NT2/D1 (cell line): ENCODE results near the gene PTPN14.

Experiments
- DNase-seq: peaks from one replicate; pipeline ENCODE4 v3.0.0-alpha.2; 2011; ENCODE audit warnings: low read depth, low spot score
- H3K27me3 ChIP-seq: 2 replicates; pipeline ENCODE4 v1.6.0; 2011; ENCODE audit warnings: mild to moderate bottlenecking; ENCODE audit not compliant: insufficient read length, insufficient read depth
- H3K36me3 ChIP-seq: 2 replicates; pipeline ENCODE4 v1.6.1; 2011; ENCODE audit warnings: mild to moderate bottlenecking, low read length, mixed read lengths; ENCODE audit not compliant: insufficient read depth, insufficient read length
- H3K4me1 ChIP-seq: 2 replicates; pipeline ENCODE4 v1.5.1; 2011; ENCODE audit not compliant: insufficient read depth, insufficient read length
- H3K4me3 ChIP-seq: 2 replicates; pipeline ENCODE4 v1.5.1; 2011; ENCODE audit warnings: low read depth; ENCODE audit not compliant: insufficient read length
- H3K9ac ChIP-seq: 2 replicates; pipeline ENCODE4 v1.6.0; 2011; ENCODE audit warnings: low read depth; ENCODE audit not compliant: insufficient read length
- H3K9me3 ChIP-seq: 2 replicates; pipeline ENCODE4 v1.5.1; 2011; ENCODE audit warnings: mild to moderate bottlenecking, low read length; ENCODE audit not compliant: insufficient read depth
- SUZ12 ChIP-seq: IDR thresholded peaks from 2 replicates; pipeline ENCODE4 v1.6.1; 2011; ENCODE audit not compliant: insufficient read length, insufficient read depth; ENCODE audit errors: extremely low read depth
- YY1 ChIP-seq: IDR thresholded peaks from 2 replicates; pipeline ENCODE4 v1.6.1; 2011; ENCODE audit not compliant: insufficient read length, insufficient read depth
- ZNF274 ChIP-seq: IDR thresholded peaks from 2 replicates; pipeline ENCODE4 v1.6.1; 2011; ENCODE audit warnings: mild to moderate bottlenecking, low read depth, low read length

PTPN14 gene

DNA sequence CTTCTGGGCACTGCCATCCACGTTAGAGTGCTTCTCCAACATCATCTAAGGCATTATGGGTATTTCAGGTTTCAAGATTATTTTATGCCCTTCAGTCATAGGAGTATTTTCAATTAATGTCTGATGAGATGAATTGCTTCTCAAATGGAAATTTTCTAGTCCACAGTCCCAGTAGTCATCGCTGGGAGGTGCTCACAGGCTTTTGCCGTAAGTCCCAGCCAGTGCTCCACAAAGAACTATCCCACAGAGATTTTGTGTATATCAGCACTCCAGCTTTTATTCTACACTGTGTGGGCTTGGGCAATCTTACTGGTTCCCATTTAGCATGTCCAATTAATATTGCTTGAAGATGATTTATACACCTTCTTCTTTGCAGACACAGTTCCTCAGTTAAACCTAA, 209.5 kb downstream of the PTPN14 start:
- Histone ChIP-seq H3K4me3 (no peak overlapping the region), H3K27me3 (no peaks in the 10 kb centered on the region), H3K9ac (no peak overlapping the region), H3K4me1 (no peaks in the 10 kb centered on the region), H3K9me3 (peaks cover 5% of the 10 kb centered on the region; the same call in 1 of the 2 replicates), H3K36me3 (peaks cover 42% of the 10 kb centered on the region)
- TF ChIP-seq SUZ12: no peak
- TF ChIP-seq ZNF274: no peak
- no peak for TF ChIP-seq YY1
- DNase-seq: no peak

- H3K9me3 ChIP-seq: peaks cover 5% of the 10 kb centered on the region; the same call in 1 of the 2 replicates
- H3K4me3 ChIP-seq: no peak overlapping the region
- H3K36me3 ChIP-seq: peaks cover 42% of the 10 kb centered on the region
- H3K4me1 ChIP-seq: no peaks in the 10 kb centered on the region
- no peak for DNase-seq
- no peak overlapping the region for H3K9ac ChIP-seq
- H3K27me3 ChIP-seq: no peaks in the 10 kb centered on the region
- TF ChIP-seq YY1 (no peak), ZNF274 (no peak), SUZ12 (no peak)
Measured at GRCh38 chr1:214341459-214341858, 209.9 kb downstream of the PTPN14 start.

DNA sequence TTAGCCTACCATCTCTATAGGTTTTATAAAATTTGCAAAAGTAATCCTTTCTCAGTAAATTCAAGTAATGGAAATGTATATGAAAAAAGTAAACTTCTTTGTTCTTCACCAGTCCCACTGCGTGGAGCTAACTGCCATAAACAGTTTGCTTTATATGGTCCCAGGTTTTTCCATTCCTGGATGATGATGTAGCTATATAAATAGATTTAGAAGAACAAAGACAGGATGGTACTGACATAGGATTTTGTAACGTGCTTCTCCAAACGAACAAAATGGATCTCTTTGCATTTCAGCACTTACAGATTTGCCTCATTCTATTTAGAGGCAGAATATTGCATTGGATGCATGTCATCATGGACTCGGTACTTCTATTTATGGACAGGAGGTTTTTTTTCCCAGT, 213.2 kb downstream of the PTPN14 start:
- no peaks in the 10 kb centered on the region for H3K27me3 ChIP-seq
- peaks cover 2% of the 10 kb centered on the region for H3K4me1 ChIP-seq
- DNase-seq: no peak
- peaks cover 47% of the 10 kb centered on the region for H3K36me3 ChIP-seq
- TF ChIP-seq ZNF274: no peak
- TF ChIP-seq YY1: no peak
- no peak for TF ChIP-seq SUZ12
- no peaks in the 10 kb centered on the region for H3K9me3 ChIP-seq
- H3K9ac ChIP-seq: no peak overlapping the region
- H3K4me3 ChIP-seq: no peak overlapping the region

GRCh38 chr1:214337511-214337910, 213.9 kb downstream of the PTPN14 start:
- TF ChIP-seq SUZ12 (no peak), YY1 (no peak), ZNF274 (no peak)
- Histone ChIP-seq H3K36me3 (peaks cover 54% of the 10 kb centered on the region), H3K9ac (no peak overlapping the region), H3K27me3 (no peaks in the 10 kb centered on the region), H3K4me1 (peaks cover 4% of the 10 kb centered on the region), H3K4me3 (no peak overlapping the region), H3K9me3 (no peaks in the 10 kb centered on the region)
- DNase-seq: no peak

DNA sequence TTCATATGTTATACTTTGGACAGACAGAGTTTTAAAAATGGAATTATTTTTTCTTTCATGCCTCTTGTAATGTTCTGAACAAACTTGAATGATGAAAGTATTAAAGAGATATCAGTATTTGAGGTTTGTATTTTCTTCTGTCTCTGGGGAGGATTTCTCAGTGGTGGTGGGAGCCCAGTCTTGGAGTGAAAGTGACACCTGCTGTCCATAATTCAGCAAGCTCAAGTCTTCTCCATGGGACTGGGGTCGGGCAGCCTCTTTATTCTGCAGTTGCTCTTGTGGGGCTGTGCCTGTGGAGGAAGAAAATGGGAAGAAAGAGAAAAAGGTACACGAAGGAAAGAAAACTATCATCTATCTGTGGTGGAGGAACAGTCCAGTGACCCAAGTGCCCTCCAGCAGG, 214.4 kb downstream of the PTPN14 start:
- no peak overlapping the region for H3K4me3 ChIP-seq
- peaks cover 4% of the 10 kb centered on the region for H3K4me1 ChIP-seq
- H3K9me3 ChIP-seq: no peaks in the 10 kb centered on the region
- no peaks in the 10 kb centered on the region for H3K27me3 ChIP-seq
- no peak overlapping the region for H3K9ac ChIP-seq
- no peak for DNase-seq
- no peak for TF ChIP-seq YY1
- no peak for TF ChIP-seq ZNF274
- no peak for TF ChIP-seq SUZ12
- H3K36me3 ChIP-seq: peaks cover 58% of the 10 kb centered on the region

DNA sequence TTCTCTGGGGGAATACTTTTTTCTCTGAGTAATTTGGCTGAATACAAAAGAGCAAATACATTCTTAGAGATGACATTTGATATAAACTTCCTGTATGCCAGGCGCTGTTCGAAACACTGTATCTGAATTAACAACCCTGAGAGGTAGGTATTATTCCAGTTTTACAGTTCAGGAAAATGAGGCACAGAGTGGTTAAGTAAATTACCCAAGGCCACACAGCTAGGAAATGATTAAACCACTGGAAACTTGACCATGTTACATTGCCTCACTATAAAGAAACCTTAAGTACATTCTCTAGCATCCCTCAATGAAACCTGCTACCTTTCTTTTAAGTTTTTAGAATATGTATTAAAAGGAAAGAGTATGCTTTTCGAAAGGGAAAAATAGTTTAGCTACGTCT, 215.8 kb downstream of the PTPN14 start:
- Histone ChIP-seq H3K36me3 (peaks cover 73% of the 10 kb centered on the region), H3K27me3 (no peaks in the 10 kb centered on the region), H3K9me3 (no peaks in the 10 kb centered on the region), H3K9ac (no peak overlapping the region), H3K4me3 (no peak overlapping the region), H3K4me1 (peaks cover 4% of the 10 kb centered on the region)
- no peak for TF ChIP-seq ZNF274
- no peak for TF ChIP-seq YY1
- no peak for TF ChIP-seq SUZ12
- no peak for DNase-seq

GRCh38 chr1:214332946-214333798, 218.2 kb downstream of the PTPN14 start:
- Histone ChIP-seq H3K9ac (no peak overlapping the region), H3K36me3 (peaks cover 89% of the 10 kb centered on the region), H3K4me1 (peaks cover 4% of the 10 kb centered on the region), H3K9me3 (no peaks in the 10 kb centered on the region), H3K27me3 (no peaks in the 10 kb centered on the region), H3K4me3 (no peak overlapping the region)
- DNase-seq: no peak
- TF ChIP-seq ZNF274: no peak

DNA sequence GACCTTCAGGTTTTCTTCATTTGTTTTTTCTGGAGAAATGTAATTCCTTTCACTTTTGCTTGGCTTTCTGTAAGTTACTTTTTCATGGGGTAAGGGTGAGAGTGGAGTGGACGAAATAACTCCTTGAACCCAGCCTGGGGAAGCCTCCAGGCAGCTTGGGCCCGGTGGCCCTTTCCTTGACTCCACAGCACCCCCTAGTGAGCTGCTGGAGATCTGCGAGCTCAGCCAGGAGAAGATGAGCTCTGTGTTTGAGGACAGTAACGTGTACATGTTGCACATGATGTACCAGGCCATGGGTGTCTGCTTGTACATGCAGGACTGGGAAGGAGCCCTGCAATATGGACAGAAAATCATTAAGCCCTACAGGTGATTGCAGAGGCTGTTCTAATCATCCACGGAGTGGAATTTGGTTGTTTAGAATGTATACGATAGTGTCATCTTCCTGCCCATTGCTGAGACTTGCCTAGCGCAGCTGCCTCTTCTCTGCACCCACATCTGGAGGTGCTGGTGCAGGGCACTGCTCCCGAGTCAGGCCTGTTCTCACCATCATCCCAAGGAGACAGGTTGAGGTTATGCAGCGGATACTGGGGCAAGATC, 219.5 kb downstream of the PTPN14 start:
- no peaks in the 10 kb centered on the region for H3K9me3 ChIP-seq
- no peak overlapping the region for H3K4me3 ChIP-seq
- no peaks in the 10 kb centered on the region for H3K27me3 ChIP-seq
- peaks cover 90% of the 10 kb centered on the region for H3K36me3 ChIP-seq
- no peak for DNase-seq
- H3K9ac ChIP-seq: no peak overlapping the region
- H3K4me1 ChIP-seq: peaks cover 4% of the 10 kb centered on the region
- TF ChIP-seq ZNF274 (no peak), SUZ12 (no peak), YY1 (no peak)
